HG03432 (cell line): ENCODE measurements around the gene HBP1.
"Not testable (repeated sequence)": the region's sequence is repeated elsewhere in the genome, so short reads cannot be mapped to it uniquely, and the experiment has no call there.

ENCODE experiments used
- ATAC-seq: cut with Tn5 transposase; IDR thresholded peaks from one replicate; pipeline ENCODE4 v1.9.1; 2021; ENCODE audit warnings: mild to moderate bottlenecking, moderate library complexity; ENCODE audit not compliant: unreplicated experiment

The HBP1 gene

DNA sequence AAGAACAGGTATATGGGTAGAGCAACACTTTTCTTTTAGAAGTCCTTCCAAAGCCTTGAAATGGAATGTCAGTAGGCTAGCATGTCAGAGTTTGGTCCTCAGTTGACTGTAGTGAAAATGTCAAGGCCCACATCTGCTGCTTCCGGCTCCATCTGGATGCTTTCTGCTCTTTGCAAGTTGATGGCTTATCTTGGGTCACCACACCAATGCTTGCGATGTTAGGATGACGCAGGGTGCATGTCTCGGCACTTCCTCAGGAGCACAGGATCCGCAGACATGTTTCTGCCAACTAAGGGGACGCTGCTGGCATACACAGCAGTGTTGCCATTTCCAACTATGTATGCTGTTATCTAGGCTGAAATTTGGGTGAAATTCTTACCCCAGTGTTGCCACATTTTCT, 14.0 kb upstream of the HBP1 start:
- ATAC-seq = no peak

DNA sequence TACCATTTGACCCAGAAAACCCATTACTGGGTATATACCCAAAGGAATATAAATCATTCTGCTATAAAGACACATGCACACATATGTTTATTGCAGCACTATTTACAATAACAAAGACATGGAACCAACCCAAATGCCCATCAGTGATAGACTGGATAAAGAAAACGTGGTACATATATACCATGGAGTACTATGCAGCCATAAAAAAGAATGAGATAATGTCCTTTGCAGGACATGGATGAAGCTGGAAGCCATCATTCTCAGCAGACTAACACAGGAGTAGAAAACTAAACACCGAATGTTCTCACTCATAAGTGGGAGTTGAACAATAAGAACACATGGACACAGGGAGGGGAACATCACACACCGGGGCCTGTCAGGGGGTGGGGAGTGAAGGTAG, 13.1 kb upstream of the HBP1 start:
- not testable (repeated sequence) for ATAC-seq

DNA sequence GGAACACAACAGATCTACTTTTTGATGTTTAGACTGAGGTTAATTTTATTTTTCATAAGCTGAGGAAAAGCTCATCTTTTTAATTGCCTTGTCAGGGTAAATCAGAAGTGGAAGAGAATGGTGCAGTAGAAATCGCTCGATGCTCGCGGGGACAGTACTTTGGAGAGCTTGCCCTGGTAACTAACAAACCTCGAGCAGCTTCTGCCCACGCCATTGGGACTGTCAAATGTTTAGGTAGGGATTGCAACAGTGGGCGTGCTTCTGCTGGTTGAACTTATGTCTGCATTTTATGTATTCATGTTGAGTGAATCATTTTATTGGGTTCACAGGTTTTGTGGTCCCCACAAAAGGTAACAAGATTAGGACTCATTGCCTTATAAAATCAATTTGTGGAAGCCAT, 11.7 kb upstream of the HBP1 start:
- ATAC-seq = no peak

DNA sequence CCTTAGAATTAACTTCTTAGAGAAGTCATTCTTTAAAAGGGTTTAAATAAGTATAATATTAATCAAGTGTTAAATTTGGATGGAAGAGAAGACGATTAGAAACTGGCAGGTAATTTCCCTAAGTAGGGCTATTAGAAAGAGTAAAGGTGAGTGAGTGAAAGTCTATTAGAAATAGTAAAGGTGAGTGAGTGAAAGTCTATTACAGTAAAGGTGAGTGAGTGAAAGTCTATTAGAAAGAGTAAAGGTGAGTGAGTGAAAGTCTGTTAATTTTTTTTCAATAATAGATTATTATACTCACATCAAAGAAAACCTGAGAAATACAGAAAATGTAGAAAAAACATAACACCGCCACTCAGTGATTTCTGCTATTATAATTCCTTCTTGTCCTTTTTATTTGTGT, 10.8 kb upstream of the HBP1 start:
- ATAC-seq = no peak

DNA sequence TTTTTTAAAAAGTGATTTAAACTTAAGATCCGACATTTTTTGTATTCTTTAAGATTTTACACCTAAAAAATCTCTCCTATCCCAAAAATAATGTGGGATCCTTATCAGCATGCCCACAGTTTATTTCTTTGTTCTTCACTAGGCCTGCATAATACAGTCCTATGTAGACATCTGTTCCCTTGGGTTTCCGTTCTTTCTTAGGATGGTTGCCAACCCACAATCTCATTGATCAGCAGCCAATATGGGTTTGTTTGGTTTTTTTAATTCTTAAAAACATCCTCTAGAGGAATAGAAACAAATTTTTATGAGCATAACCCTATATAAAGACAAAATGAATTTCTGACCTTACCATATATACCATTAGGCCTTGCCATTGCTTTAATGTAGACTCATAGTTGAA, 8.4 kb upstream of the HBP1 start:
- no peak for ATAC-seq

DNA sequence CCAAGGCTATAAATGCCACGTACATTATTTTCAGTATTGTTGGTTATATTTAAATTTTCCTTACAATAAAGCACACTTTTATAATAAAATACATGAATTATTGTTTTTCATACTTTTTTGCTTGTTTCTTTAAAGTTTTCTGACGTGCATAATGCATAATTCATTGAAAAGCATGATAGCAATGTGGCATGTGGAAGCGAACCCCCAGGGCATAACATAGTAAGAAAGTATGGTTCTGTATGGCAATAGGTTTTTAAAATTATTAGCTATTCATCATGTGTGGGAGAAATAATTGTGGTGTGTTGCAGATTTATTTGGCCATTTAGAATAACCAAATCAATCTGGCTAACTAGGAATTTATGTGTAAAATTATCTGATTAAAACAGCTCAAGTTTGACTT, 7.4 kb upstream of the HBP1 start:
- ATAC-seq = no peak

DNA sequence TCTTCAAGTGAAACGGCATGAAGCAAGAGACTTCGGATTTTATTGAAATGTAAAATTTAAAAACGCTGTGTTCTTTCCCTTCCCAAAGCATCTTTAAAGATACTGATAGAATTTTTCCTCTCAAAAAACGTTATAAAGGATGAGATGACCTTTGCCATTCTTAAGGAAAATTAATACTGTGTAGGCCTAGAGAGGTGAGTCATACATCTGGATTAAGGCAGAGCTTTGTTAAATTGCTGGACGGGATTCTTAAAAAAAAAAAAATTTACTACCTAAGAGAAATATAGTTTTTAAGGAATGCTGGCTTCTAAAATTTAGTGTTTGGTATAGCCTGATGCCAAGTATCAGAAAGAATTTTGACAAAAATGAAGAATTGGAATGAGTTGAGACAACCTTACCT, 6.3 kb upstream of the HBP1 start:
- no peak for ATAC-seq

DNA sequence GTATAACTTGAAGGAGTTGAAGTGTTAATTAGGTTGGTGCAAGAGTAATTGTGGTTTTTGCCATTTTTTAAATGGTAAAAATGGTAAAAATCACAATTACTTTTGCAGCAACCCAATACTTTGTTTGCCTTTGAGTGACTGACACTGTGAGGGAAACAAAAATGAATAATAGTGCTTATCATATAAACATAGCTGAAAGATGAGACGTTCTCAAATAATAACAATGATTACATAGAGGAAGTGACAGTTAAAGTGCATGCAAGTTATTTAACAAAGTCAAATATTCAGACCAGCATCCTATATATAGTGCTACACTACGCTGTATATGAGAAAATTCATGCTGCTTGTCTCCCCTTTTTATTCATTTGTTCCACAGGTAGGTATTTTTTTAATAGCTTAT, 4.7 kb upstream of the HBP1 start:
- ATAC-seq = no peak

DNA sequence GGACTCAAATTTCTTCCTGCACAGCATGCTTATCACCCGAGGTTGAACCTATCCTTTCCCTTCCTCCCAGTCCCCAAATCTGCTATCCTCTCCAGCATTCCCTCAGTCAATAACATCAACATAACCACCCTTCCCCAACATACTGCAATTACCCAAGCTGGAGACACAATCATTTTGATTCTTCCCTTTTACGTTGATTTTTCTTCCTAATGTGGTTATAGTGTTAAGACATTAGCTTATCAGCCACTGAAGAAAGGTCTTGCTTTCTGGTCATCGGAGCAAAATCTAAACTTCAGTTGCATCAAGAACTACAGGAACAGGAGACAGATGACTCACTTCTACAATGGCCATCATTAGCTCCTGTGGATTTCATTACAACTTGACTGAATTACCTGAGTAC, 3.5 kb upstream of the HBP1 start:
- ATAC-seq = no peak

DNA sequence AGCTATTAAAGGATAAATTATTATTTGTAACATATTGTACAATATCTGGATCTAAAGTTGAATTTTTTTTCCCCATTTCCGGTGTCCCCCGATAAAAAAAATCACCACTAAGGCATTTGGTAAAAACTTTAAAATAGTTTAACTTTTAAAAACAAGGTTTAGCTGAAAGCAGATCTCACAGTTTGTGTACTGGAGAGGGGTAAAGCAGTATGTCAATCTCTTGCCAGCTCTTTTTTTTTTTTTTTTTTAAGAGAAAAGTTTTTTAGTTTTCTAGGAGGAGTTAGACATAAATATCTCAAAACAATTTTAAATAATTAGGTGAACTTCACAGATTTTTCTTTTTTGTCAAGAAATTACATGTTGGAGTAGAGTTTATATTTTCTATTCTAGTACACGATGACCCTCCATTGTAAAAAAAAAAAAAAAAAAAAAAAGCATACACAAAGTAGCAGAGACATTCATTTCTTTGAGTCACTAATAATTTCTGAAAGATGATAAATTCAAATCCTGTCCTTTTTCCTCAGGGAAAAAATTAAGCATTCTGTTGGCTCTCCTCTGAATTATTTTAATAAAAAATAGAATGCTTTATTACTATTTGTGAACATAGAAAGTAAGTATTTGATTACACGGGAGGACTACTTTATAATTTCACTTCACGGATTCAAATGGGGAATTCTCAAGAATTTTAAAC, 1.9 kb upstream of the HBP1 start:
- ATAC-seq = no peak

DNA sequence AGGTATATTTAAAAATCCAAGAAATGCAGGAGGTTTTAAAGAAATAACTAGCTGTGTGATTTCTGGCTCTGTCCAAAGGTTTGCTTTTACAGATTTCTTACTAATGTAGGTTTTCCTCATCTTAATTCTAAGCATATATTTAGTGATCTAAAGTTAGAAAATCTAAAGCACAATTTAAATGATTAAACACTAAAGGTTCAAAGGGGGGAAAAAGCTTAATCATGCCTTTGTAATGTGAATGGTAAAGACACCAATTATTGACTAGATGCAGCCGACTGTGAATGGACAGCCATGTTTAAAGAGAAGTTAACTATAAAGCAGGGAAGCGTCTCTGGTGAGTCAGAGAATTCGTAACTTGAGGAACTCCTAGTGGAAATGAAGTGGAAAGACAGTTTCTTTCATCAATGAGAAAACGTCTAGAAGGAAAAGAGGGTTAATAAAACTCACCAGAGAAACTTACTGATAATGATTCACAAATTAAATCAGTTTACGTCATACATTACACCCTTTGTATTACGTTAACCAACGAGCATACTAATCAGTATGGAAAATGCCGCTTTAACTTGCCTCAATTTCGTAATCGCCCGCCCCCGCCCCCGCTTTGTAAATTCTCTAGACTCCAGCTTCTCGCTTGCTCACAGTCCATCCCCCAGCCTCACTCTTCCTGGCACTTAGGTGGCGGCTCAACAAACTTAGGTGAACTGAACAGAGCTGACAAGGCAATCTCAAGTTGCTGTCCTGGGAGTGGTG, 1.1 kb upstream of the HBP1 start:
- no peak for ATAC-seq

DNA sequence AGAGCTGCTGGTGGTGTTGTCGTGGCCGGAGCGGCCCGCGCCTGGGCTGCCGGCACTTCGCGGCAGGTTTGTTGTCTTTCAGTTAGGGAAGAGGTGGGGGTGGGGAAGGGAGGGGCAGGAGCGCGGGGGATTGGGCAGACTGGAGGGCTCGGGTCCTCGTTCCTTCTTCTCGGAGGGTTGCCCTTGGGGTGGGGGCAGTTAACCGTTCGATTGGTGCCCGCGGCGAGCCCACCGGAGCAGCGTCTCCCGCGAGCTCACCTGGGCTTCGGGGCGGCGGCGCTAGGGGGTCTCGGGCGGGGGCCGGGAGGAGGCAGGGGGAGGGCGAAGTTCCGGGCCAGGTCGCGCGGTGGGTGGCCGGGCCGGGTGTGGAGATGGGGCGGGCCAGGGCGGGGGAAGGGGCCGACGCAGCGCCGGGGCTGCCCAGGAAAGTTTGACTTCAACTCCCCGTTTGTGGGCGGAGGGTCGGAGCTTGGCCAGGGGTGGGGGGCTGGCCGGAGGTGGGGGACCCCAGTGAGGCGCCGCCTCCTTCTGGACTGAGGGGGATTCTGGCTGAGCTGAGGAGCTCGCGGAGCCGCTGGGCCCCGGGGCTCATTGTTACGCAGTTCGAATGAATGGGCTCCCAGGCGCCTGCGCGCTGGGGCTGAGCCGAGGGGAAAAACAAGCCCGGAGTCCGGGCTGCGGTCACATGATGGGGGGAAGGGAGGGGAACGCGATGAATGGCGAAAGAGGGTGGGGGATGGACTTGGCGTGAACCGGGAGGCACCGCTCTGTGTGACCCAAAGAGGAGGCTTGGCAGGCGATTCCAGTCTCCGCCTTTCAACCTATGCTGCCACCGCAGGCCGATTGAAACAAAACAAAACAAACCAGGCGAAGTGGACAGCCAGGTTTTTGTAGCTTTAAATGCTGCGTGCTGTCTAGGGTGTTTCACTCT, 582 bp downstream of the HBP1 start:
- peak; percentile 39 for ATAC-seq

DNA sequence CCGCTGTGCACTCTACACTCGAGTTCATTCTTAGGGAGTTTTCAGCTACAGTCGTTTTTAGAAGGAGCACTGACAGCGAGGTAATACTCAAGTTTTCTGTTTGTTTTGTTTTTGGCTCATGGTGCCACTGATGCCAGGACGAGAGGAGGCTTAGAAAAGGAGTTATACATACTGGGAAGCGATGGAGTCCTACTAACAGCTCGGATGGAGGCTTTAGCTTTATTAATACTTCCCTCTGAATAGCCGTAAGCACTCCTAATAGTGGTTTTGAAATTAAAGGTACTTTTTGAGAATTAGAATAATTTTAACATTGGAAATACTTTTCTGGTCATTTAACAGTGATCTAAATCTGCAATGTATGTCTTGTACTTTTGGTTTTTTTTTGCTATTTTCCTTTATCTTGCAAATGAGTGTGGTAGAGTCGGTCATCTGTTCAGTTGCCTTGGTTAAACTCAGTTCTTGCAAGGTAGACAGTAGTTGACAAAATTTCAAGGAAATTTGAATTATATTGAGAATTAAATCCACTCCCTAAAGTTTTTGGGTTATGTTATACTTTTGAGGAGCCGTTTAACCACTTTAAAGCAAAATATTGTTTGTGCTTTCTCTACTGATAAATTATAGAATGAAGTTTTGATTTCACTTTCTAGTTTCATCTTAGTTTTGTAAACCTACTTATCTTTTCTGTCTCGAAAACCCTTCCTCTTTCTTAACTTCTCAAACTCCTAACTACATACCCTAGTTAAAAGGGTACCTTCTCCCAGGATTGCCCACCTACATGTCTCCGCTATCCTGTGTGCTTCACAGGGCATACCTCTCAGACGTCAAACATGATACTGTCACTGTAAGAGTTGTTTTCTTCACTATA, 1.5 kb downstream of the HBP1 start:
- ATAC-seq = no peak

DNA sequence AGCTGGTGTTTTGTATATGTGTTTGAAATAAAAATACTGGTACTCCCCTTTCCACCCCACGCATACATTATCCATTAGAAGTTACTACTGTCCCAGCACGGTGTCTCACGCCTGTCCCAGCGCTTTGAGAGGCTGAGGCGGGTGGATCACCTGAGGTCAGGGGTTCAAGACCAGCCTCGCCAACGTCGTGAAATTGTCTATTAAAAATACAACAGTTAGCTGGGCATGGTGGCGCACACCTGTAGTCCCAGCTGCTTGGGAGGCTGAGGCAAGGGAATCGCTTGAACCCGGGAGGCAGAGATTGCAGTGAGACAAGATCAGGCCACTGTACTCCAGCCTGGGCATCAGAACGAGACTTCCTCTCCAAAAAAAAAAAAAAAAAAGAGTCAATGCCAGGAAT, 2.7 kb downstream of the HBP1 start:
- no peak for ATAC-seq

DNA sequence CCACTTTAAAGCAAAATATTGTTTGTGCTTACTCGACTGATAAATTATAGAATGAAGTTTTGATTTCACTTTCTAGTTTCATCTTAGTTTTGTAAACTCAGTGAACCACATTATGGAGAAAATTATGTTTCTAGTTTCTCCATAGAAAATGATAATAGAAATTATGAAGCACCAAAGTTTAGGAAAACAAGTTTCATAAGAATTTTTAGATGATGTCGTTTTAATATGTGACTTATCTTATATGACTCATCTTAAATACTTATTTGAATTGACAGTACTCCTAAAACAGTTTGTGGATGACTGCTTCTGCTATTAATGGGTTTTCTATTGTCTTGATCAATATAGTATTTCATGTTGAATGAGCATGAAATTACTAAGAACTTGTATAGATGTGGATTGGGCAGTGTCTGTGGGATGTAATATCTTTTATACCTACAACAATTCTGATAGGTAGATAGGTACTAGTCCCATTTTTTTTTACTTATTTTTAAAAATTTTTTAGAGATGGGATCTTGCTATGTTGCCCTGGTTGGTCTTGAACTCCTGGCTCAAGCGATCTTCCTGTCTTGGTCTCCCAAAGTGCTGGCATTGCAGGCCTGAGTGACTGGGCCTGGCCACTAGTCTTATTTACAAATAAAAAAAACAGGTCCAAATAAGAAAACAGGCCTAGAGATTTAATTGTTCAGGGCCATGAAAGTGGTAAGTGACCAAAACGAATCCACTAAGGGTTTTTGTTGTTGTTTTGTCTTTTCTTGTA, 3.7 kb downstream of the HBP1 start:
- ATAC-seq = no peak

DNA sequence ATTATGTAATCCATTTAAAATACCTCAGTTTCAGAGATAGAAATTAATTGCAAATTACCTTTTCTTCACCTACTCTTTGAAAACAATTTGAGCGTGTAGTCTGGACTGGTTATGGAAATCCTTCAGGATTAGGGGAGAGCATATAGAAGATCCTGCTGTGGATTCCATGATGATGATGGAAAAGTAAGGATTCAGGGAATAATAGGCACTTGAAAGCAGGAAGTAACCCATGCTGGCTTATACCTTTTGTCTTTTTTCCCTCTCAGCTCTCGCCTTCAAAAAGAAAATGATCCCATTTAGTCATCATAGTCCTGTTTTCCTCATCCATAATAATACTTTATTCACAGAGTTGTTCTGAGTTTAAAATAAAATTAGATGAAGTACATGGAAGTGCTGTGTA, 4.4 kb downstream of the HBP1 start:
- no peak for ATAC-seq

DNA sequence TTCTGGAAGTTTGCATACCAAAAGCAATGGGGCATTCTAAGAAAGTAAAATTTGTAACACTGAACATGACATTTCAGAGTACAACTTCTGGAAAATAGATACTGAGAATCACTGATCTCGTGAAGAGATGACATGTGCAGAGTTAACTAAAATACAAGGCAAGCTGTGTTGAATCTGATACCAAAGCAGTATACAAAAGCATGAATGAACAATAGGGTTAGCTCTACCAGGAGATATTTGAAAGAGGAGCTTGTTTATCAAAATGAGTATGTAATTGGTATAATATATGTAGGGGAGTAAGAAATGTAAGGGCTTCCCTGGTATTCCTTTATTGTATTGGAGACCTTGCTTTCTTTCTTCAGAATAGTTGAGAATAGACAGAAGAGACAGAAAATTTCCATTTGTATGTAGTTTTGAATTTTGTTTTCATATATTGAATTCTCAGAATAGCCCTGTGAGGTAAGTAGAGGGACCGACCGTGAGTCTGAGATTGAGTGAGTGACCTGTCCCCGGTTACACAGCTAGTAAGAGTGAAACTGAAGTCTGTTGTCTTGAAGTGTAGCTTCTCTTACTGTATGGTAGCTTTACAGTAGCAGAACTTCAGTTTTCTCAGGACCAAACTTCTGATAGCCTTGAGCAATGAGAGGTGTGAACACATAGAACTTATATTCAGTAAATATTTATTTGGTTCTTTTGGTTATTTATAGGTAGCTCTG, 5.0 kb downstream of the HBP1 start:
- peak; percentile 53 for ATAC-seq

DNA sequence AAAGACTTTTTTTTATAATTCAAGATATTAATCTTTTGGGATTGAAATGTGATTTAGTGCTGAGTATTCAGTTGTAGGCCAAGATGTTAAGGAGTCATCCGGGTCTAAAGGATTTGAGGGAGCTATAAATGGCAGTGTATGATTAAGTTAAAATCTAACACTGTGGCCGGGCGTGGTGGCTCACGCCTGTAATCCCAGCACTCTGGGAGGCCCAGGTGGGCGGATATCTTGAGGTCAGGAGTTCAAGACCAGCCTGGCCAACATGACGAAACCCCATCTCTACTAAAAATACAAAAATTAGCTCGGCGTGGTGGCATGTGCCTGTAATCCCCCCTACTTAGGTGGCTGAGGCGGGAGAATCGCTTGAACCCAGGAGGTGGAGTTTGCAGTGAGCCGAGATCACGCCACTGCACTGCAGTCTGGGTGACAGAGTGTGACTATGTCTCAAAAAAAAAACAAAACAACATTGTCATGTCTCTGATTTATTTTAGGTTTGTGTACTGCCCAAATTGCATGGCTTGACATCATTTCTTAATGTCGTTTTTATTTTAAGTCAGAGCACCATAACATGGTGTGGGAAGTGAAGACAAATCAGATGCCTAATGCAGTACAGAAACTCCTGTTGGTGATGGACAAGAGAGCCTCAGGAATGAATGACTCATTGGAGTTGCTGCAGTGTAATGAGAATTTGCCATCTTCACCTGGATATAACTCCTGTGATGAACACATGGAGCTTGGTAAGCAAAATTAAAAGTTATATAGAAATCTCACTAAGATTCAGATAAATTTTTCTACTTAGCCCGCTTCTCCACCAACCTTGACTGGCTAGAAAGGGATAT, 10.7 kb downstream of the HBP1 start:
- ATAC-seq = no peak
